Omental fat pad (tissue), 4 donors: Measurements from ENCODE around the gene IL4R. TPM values are rescaled to one million over a fixed set of nuclear protein-coding genes. Genes with fewer than 3 reads are reported as not detected.

ENCODE experiments used
- ATAC-seq: fragments of 150-250 bp; one replicate; pipeline ENCODE4 v1.9.1; 2016; ENCODE audit warnings: mild to moderate bottlenecking, moderate library complexity; ENCODE audit not compliant: low FRiP score
- DNase-seq: peaks from one replicate; pipeline ENCODE4 v3.0.0-alpha.2; 2019; ENCODE audit warnings: low spot score
- total RNA-seq, 4 donors: library from RNA; depleted of rRNA; stranded (reverse); fragments of >200 nt; gene quantifications; one replicate each; pipeline ENCODE4 v1.1.0, GENCODE V29; 2016
- TF ChIP-seq, protein P1 (sequence below), 3 donors: fragments of 450-650 bp; IDR thresholded peaks; one replicate each; pipeline ENCODE4 v1.5.1; 2016 to 2017; ENCODE audit warnings: antibody characterized with exemption in 3 of 3, mild to moderate bottlenecking in 3 of 3, moderate library complexity in 2 of 3

Gene IL4R
- total RNA-seq, 4 donors from 2014 or later = 36.9 to 162 (median 47.3) TPM

DNA sequence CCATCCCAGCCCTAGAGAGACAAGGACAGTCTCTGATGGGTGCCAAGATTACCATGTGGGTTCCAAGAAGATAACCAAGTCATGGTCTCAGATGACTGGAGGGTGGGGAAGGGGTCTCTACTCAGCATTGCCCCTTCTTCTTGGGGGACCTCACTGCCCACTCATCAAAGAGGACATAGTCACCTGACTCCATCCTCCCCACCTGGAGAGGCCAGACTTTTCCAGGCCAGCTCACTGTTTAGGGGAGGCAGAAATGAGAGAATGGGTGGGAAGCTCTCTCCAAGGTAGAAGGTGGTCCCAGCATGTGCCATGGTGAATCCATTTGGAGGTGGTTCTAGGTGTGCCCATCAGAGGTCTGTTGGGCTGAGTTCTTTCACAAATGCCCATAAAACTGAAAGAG lies 67.5 kb downstream of the IL4R start:
- DNase-seq (no peak), ATAC-seq (no peak)
- TF ChIP-seq, protein P1, sequence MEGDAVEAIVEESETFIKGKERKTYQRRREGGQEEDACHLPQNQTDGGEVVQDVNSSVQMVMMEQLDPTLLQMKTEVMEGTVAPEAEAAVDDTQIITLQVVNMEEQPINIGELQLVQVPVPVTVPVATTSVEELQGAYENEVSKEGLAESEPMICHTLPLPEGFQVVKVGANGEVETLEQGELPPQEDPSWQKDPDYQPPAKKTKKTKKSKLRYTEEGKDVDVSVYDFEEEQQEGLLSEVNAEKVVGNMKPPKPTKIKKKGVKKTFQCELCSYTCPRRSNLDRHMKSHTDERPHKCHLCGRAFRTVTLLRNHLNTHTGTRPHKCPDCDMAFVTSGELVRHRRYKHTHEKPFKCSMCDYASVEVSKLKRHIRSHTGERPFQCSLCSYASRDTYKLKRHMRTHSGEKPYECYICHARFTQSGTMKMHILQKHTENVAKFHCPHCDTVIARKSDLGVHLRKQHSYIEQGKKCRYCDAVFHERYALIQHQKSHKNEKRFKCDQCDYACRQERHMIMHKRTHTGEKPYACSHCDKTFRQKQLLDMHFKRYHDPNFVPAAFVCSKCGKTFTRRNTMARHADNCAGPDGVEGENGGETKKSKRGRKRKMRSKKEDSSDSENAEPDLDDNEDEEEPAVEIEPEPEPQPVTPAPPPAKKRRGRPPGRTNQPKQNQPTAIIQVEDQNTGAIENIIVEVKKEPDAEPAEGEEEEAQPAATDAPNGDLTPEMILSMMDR (IDR thresholded peaks at IDR 0.05) = no peak

GRCh38 chr16:27381974-27382855 lies 68.4 kb downstream of the IL4R start:
- TF ChIP-seq, protein P1 (IDR thresholded peaks at IDR 0.05) = no peak
- ATAC-seq = no peak
- no peak for DNase-seq

DNA sequence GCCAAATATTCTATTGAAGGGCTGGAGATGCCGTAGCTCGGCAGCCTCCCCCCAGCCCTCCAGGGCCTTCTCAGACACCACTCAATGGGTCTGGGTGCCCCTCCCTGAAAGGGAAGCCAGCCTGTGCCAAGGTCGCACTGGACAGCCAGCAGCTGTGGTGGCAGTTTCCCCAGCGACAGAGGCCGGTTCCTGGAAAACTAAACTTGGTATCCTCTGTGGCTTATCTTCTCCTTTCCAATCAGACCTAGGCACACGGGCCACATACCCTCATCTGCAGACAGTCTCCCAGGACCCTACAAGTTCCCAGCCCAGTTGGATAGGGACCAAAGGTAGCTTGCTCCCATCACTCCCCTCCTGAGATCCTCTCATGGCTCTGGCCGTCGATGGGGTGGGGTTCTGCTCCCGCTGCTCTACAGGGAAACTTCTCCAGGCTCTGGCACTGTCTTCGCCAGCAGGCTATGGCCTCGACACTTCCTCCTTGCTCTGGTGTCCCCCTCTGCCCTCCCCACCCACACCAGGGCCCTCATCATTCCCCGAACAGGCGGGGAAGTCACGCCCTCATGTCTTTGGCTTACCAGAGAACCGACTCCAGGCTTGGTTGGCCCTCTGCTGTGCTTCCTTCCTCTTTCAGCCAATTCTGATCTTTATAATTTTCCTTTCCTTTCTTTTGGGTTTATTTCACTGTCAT lies 69.9 kb downstream of the IL4R start:
- ATAC-seq = no peak
- TF ChIP-seq, protein P1 (IDR thresholded peaks at IDR 0.05) = no peak
- DNase-seq = no peak

- DNase-seq = no peak
- TF ChIP-seq, protein P1 (IDR thresholded peaks at IDR 0.05) = no peak
- no peak for ATAC-seq
Measured at GRCh38 chr16:27384425-27384824, 70.7 kb downstream of the IL4R start.

DNA sequence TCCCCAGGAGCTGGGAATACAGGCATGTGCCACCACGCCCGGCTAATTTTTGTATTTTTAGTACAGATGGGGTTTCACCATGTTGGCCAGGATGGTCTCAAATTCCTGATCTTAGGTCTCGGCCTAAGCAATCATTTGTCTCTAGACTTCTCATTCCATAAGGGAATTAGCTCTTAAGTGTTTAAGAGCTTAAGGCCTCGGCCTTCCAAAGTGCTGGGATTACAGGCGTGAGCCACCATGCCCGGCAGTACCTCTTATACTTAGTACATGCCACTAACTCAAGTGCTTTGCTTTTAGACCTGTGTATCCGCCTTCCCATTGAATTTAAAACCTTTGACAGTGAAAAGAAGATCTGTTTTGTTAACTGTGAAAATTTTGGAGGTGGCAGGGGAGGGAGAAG lies 71.6 kb downstream of the IL4R start:
- ATAC-seq = no peak
- TF ChIP-seq, protein P1 (IDR thresholded peaks at IDR 0.05) = no peak

GRCh38 chr16:27386674-27387073 lies 72.9 kb downstream of the IL4R start:
- ATAC-seq (no peak), DNase-seq (no peak)
- TF ChIP-seq, protein P1 (IDR thresholded peaks at IDR 0.05) = no peak

More for the DNA sequence above, 71.6 kb downstream of the IL4R start:
- no peak for DNase-seq
